Neural progenitor cell (in vitro differentiated cells): Measurements from ENCODE around the gene RPL18. TPM values are rescaled to one million over a fixed set of nuclear protein-coding genes. Genes with fewer than 3 reads are reported as not detected.

Source experiments
- DNase-seq: peaks from one replicate; pipeline ENCODE4 v3.0.0-alpha.2; 2016; ENCODE audit warnings: low spot score
- H2AFZ ChIP-seq: fragments of 200-600 bp; sonication (generic); replicated peaks from 2 replicates; pipeline ENCODE4 v1.6.1; 2016; ENCODE audit warnings: antibody characterized with exemption
- H3F3A ChIP-seq: fragments of 200-600 bp; sonication (generic); 2 replicates; pipeline ENCODE4 v1.6.1; 2016; ENCODE audit warnings: antibody characterized with exemption, low read depth
- H3K27ac ChIP-seq: fragments of 200-600 bp; sonication (generic); 2 replicates; pipeline ENCODE4 v1.5.1; 2016; ENCODE audit warnings: mild to moderate bottlenecking
- H3K27me3 ChIP-seq: fragments of 200-600 bp; sonication (generic); 2 replicates; pipeline ENCODE4 v1.6.1; 2016; ENCODE audit warnings: mild to moderate bottlenecking, moderate library complexity
- H3K36me3 ChIP-seq: fragments of 200-600 bp; sonication (generic); 2 replicates; pipeline ENCODE4 v1.5.1; 2016
- H3K4me1 ChIP-seq: fragments of 200-600 bp; sonication (generic); 2 replicates; pipeline ENCODE4 v1.6.1; 2016; ENCODE audit warnings: mixed run types
- H3K4me2 ChIP-seq: fragments of 200-600 bp; sonication (generic); 2 replicates; pipeline ENCODE4 v1.6.1; 2016
- H3K4me3 ChIP-seq: fragments of 200-600 bp; sonication (generic); 2 replicates; pipeline ENCODE4 v1.5.1; 2016
- H3K79me2 ChIP-seq: fragments of 200-600 bp; sonication (generic); 2 replicates; pipeline ENCODE4 v1.6.1; 2016; ENCODE audit warnings: low read depth
- H3K9ac ChIP-seq: fragments of 200-600 bp; sonication (generic); 2 replicates; pipeline ENCODE4 v1.6.1; 2016
- H3K9me3 ChIP-seq: fragments of 200-600 bp; sonication (generic); 2 replicates; pipeline ENCODE4 v1.5.1; 2016; ENCODE audit warnings: low read depth
- H4K20me1 ChIP-seq: fragments of 200-600 bp; sonication (generic); 2 replicates; pipeline ENCODE4 v1.6.1; 2016; ENCODE audit warnings: low read depth
- H3K27ac Mint-ChIP-seq: 3 replicates; pipeline ENCODE4 v1.8.0; 2021; ENCODE audit warnings: mixed read lengths
- H3K27me3 Mint-ChIP-seq: 2 replicates; pipeline ENCODE4 v1.8.0; 2022; ENCODE audit warnings: low read depth, mild to moderate bottlenecking, inconsistent platforms, moderate library complexity, mixed read lengths; ENCODE audit not compliant: insufficient read depth
- H3K36me3 Mint-ChIP-seq: 3 replicates; pipeline ENCODE4 v1.8.0; 2021; ENCODE audit warnings: mixed read lengths
- H3K4me1 Mint-ChIP-seq: 3 replicates; pipeline ENCODE4 v1.8.0; 2021; ENCODE audit warnings: mixed read lengths
- H3K4me3 Mint-ChIP-seq: 3 replicates; pipeline ENCODE4 v1.8.0; 2021; ENCODE audit warnings: mild to moderate bottlenecking, moderate library complexity, mixed read lengths
- H3K9me3 Mint-ChIP-seq: 3 replicates; pipeline ENCODE4 v1.8.0; 2020; ENCODE audit warnings: mixed read lengths
- EZH2 ChIP-seq: fragments of 200-600 bp; sonication (generic); IDR thresholded peaks from 2 replicates; pipeline ENCODE4 v1.6.1; 2017; ENCODE audit warnings: antibody characterized with exemption, mild to moderate bottlenecking, moderate library complexity
- EZH2phosphoT487 ChIP-seq: fragments of 200-600 bp; sonication (generic); IDR thresholded peaks from 2 replicates; pipeline ENCODE4 v1.6.1; 2017; ENCODE audit warnings: antibody characterized with exemption
- total RNA-seq: library from RNA; depleted of rRNA; stranded (reverse); fragments of >200 nt; gene quantifications from 2 replicates; pipeline ENCODE4 v1.2.3, GENCODE V29; 2015; ENCODE audit warnings: low replicate concordance
- TF ChIP-seq, protein P1 (sequence below): fragments of 200-600 bp; sonication (generic); IDR thresholded peaks from 2 replicates; pipeline ENCODE4 v1.5.1; 2017; ENCODE audit warnings: antibody characterized with exemption, mild to moderate bottlenecking

The RPL18 gene
- total RNA-seq, 1 donor from 2014 or later: 1,962 TPM

DNA sequence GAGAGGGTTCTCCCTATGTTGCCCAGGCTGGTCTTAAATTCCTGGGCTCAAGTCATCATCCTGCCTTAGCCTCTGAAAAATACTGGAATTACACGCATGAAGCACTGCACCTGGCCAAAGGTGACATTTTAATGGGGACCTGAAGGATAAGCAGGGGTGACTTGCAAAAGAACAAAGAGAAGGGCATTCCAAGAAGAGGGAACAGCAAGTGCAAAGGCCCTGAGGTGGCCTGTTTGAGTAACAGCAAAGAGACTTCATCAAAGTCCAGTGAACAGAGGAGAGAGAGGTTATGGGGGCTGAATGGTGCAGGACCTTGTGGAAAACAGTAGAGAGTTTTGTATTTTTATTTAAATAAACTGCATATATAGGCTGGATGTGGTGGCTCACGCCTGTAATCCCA, 22.9 kb upstream of the RPL18 start:
- Mint-ChIP-seq H3K27me3 (peaks cover 11% of the 10 kb centered on the region), H3K36me3 (peaks cover 10% of the 10 kb centered on the region)
- no peak overlapping the region for H3K4me3 ChIP-seq

DNA sequence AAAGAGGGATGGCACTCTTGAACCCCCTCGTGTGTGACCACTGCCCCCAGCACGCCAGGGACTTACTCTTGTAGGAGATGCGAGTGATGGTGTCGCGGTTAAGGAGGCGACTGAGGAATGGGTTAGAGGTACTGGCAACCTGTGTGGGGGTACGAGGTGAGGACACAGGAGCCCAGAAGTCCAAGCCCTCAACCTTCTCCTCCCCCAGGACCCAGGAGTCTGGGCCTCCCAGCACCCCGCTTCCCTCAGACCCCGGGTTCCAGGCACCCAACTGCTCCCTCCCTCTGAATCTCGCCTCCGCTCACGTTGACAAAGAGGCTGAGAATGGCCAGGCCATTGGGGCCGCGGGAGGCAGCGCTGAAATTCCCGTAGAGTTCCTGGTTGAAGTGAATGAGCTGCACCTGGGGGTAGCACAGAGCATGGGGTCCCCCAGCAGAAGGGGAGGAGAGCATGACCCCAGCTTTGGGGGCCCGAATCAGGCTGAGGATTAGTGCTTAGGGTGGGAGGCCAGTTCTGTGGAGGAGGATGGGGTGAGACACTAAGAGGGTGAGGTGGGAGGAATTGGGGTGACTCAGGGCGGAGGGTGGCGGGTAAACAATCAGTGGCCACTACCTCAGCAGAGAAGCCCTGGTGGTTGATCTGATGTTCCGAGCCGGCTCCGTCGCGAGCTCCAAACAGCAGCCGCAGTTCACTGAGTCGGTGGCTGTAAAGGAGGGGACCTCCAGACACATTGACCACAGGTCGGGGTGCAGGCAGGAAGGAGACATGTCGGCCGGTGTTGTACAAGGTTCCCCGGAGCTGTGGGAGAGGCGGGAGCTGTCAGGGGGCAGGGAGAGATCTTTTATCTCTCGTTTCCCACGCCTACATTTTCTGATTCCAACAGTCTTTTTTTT, 20.8 kb upstream of the RPL18 start:
- H3K4me1 ChIP-seq: peaks cover 15% of the 10 kb centered on the region
- peaks cover 11% of the 10 kb centered on the region for H3K27me3 Mint-ChIP-seq
- peaks cover 25% of the 10 kb centered on the region for H3K79me2 ChIP-seq
- no peak for DNase-seq
- no peaks in the 10 kb centered on the region for H3K36me3 ChIP-seq
- peaks cover 4% of the 10 kb centered on the region for H4K20me1 ChIP-seq
- peaks cover 10% of the 10 kb centered on the region for H3K36me3 Mint-ChIP-seq
- peaks cover 49% of the 10 kb centered on the region for H3F3A ChIP-seq
- peaks cover 39% of the 10 kb centered on the region for H3K4me1 Mint-ChIP-seq
- H3K9me3 Mint-ChIP-seq: no peaks in the 10 kb centered on the region
- H3K9ac ChIP-seq: no peak overlapping the region
- H3K4me3 ChIP-seq: no peak overlapping the region
- H3K27ac Mint-ChIP-seq: peak overlapping the region; percentile 96
- TF ChIP-seq EZH2phosphoT487 (no peak), EZH2 (no peak)
- TF ChIP-seq, protein P1, sequence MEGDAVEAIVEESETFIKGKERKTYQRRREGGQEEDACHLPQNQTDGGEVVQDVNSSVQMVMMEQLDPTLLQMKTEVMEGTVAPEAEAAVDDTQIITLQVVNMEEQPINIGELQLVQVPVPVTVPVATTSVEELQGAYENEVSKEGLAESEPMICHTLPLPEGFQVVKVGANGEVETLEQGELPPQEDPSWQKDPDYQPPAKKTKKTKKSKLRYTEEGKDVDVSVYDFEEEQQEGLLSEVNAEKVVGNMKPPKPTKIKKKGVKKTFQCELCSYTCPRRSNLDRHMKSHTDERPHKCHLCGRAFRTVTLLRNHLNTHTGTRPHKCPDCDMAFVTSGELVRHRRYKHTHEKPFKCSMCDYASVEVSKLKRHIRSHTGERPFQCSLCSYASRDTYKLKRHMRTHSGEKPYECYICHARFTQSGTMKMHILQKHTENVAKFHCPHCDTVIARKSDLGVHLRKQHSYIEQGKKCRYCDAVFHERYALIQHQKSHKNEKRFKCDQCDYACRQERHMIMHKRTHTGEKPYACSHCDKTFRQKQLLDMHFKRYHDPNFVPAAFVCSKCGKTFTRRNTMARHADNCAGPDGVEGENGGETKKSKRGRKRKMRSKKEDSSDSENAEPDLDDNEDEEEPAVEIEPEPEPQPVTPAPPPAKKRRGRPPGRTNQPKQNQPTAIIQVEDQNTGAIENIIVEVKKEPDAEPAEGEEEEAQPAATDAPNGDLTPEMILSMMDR: no peak
- no peak overlapping the region for H3K27ac ChIP-seq
- no peak overlapping the region for H3K4me2 ChIP-seq
- H3K4me3 Mint-ChIP-seq: no peak overlapping the region
- H3K9me3 ChIP-seq: no peaks in the 10 kb centered on the region
- H2AFZ ChIP-seq: no peak overlapping the region
- no peaks in the 10 kb centered on the region for H3K27me3 ChIP-seq

More for the DNA sequence above, 22.9 kb upstream of the RPL18 start:
- Histone ChIP-seq H3K4me1 (peaks cover 10% of the 10 kb centered on the region), H4K20me1 (no peaks in the 10 kb centered on the region), H3F3A (peaks cover 46% of the 10 kb centered on the region), H3K79me2 (peaks cover 15% of the 10 kb centered on the region), H2AFZ (no peak overlapping the region), H3K27me3 (no peaks in the 10 kb centered on the region), H3K4me2 (no peak overlapping the region), H3K9me3 (no peaks in the 10 kb centered on the region), H3K9ac (no peak overlapping the region), H3K27ac (no peak overlapping the region), H3K36me3 (no peaks in the 10 kb centered on the region)
- H3K4me3 Mint-ChIP-seq: no peak overlapping the region
- peaks cover 39% of the 10 kb centered on the region for H3K4me1 Mint-ChIP-seq
- no peaks in the 10 kb centered on the region for H3K9me3 Mint-ChIP-seq
- DNase-seq: no peak
- TF ChIP-seq, protein P1: no peak
- TF ChIP-seq EZH2phosphoT487 (no peak), EZH2 (no peak)
- no peak overlapping the region for H3K27ac Mint-ChIP-seq

DNA sequence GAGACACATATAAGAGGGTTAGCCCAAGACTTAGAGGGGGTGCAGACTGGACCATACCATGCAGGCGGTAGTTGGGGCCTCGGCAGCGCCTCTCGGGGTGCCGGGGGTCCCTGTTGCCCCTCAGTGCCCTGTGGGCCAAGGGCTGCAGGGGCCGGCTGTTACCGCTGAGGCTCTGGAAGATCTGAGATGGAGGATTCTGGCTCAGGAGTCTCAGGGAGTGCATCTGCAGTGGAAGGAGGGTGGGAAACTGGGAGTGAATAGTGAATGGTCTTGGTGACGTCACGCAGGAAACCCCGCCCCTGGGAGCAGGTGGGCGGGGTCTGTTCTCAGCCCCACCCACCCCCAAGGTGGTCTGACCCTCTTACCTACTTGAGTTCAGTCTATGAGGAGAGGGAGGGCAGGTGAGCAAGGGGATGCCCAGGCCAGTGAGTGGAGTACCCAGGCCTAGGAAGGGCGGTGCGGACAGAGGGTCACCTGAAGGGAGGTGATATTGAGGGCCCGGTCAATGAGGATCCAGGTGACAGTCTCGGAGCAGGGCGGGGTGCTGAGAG, 19.9 kb upstream of the RPL18 start:
- Mint-ChIP-seq H3K9me3 (no peaks in the 10 kb centered on the region), H3K4me1 (peaks cover 39% of the 10 kb centered on the region), H3K36me3 (peaks cover 10% of the 10 kb centered on the region), H3K4me3 (peak overlapping the region; percentile 90), H3K27ac (peak overlapping the region; percentile 75), H3K27me3 (peaks cover 9% of the 10 kb centered on the region)
- Histone ChIP-seq H3F3A (peaks cover 51% of the 10 kb centered on the region), H3K4me3 (no peak overlapping the region), H3K27me3 (no peaks in the 10 kb centered on the region), H2AFZ (no peak overlapping the region), H3K9me3 (no peaks in the 10 kb centered on the region), H4K20me1 (peaks cover 8% of the 10 kb centered on the region), H3K4me2 (peak overlapping the region; percentile 66), H3K79me2 (peaks cover 17% of the 10 kb centered on the region), H3K36me3 (no peaks in the 10 kb centered on the region), H3K4me1 (peaks cover 16% of the 10 kb centered on the region), H3K9ac (no peak overlapping the region), H3K27ac (no peak overlapping the region)
- DNase-seq: no peak
- TF ChIP-seq EZH2: no peak
- TF ChIP-seq EZH2phosphoT487: no peak
- TF ChIP-seq, protein P1: no peak
